RWPE2 (cell line): ENCODE measurements around the gene MEAK7.
"Not testable (repeated sequence)": the region's sequence is repeated elsewhere in the genome, so short reads cannot be mapped to it uniquely, and the experiment has no call there.

ENCODE experiments used
- ATAC-seq: fragments of 200-7000 bp; cut with Tn5 transposase; 3 replicates; pipeline ENCODE4 v1.9.1; 2021; ENCODE audit warnings: low read depth
- DNase-seq: peaks from one replicate; pipeline ENCODE4 v3.0.0-alpha.2; 2020; ENCODE audit warnings: low spot score
- H3K27ac ChIP-seq: fragments of 450-650 bp; 2 replicates; pipeline ENCODE4 v1.5.1; 2017; ENCODE audit warnings: mild to moderate bottlenecking; ENCODE audit not compliant: poor library complexity, severe bottlenecking
- H3K27me3 ChIP-seq: fragments of 250-450 bp; sonication (Bioruptor Pico); 2 replicates; pipeline ENCODE4 v1.5.1; 2021; ENCODE audit warnings: mild to moderate bottlenecking, moderate library complexity; ENCODE audit not compliant: insufficient read depth, poor library complexity, severe bottlenecking
- H3K36me3 ChIP-seq: fragments of 250-450 bp; sonication (Bioruptor Pico); 2 replicates; pipeline ENCODE4 v1.5.1; 2020; ENCODE audit warnings: low read depth, mild to moderate bottlenecking, moderate library complexity
- H3K4me1 ChIP-seq: fragments of 250-450 bp; sonication (Bioruptor Pico); 2 replicates; pipeline ENCODE4 v1.5.1; 2021; ENCODE audit warnings: mild to moderate bottlenecking, moderate library complexity; ENCODE audit not compliant: insufficient read depth, poor library complexity, severe bottlenecking
- H3K4me3 ChIP-seq: fragments of 250-450 bp; sonication (Bioruptor Pico); 2 replicates; pipeline ENCODE4 v1.5.1; 2021; ENCODE audit warnings: mild to moderate bottlenecking, moderate library complexity; ENCODE audit not compliant: severe bottlenecking
- H3K9me3 ChIP-seq: fragments of 250-450 bp; sonication (Bioruptor Pico); 2 replicates; pipeline ENCODE4 v1.5.1; 2021; ENCODE audit warnings: mild to moderate bottlenecking, moderate library complexity; ENCODE audit not compliant: severe bottlenecking
- CTCF ChIP-seq: fragments of 450-650 bp; IDR thresholded peaks from one replicate; pipeline ENCODE4 v1.5.1; 2017; ENCODE audit warnings: mild to moderate bottlenecking, moderate library complexity; ENCODE audit not compliant: poor library complexity, severe bottlenecking

The MEAK7 gene

GRCh38 chr16:84529607-84530006, 25.1 kb upstream of the MEAK7 start:
- no peaks in the 10 kb centered on the region for H3K9me3 ChIP-seq
- TF ChIP-seq CTCF: no peak
- H3K4me1 ChIP-seq: peaks cover 15% of the 10 kb centered on the region
- H3K27me3 ChIP-seq: no peaks in the 10 kb centered on the region
- H3K27ac ChIP-seq: no peak overlapping the region
- DNase-seq (no peak), ATAC-seq (no peak)
- H3K36me3 ChIP-seq: no peaks in the 10 kb centered on the region
- no peak overlapping the region for H3K4me3 ChIP-seq

- no peak for TF ChIP-seq CTCF
- ATAC-seq (no peak), DNase-seq (no peak)
- H3K4me3 ChIP-seq: no peak overlapping the region
- H3K36me3 ChIP-seq: no peaks in the 10 kb centered on the region
- no peaks in the 10 kb centered on the region for H3K27me3 ChIP-seq
- H3K4me1 ChIP-seq: peaks cover 15% of the 10 kb centered on the region
- H3K9me3 ChIP-seq: no peaks in the 10 kb centered on the region
- no peak overlapping the region for H3K27ac ChIP-seq
Observed at GRCh38 chr16:84528322-84528721, 23.9 kb upstream of the MEAK7 start.

GRCh38 chr16:84527532-84528269, 23.2 kb upstream of the MEAK7 start:
- H3K27ac ChIP-seq: no peak overlapping the region
- DNase-seq: no peak
- no peak for ATAC-seq

GRCh38 chr16:84526794-84527531, 22.5 kb upstream of the MEAK7 start:
- DNase-seq (no peak), ATAC-seq (no peak)
- H3K36me3 ChIP-seq: no peaks in the 10 kb centered on the region
- H3K4me1 ChIP-seq: peaks cover 4% of the 10 kb centered on the region
- H3K27me3 ChIP-seq: no peaks in the 10 kb centered on the region
- H3K4me3 ChIP-seq: no peak overlapping the region
- no peaks in the 10 kb centered on the region for H3K9me3 ChIP-seq
- TF ChIP-seq CTCF: no peak
- no peak overlapping the region for H3K27ac ChIP-seq

More at GRCh38 chr16:84527532-84528269, 23.2 kb upstream of the MEAK7 start:
- Histone ChIP-seq H3K9me3 (no peaks in the 10 kb centered on the region), H3K4me1 (peaks cover 10% of the 10 kb centered on the region), H3K4me3 (no peak overlapping the region), H3K36me3 (no peaks in the 10 kb centered on the region), H3K27me3 (no peaks in the 10 kb centered on the region)
- TF ChIP-seq CTCF: no peak

GRCh38 chr16:84524941-84525581, 20.6 kb upstream of the MEAK7 start:
- H3K27ac ChIP-seq, H3K4me3 ChIP-seq, ATAC-seq, H3K27me3 ChIP-seq, H3K4me1 ChIP-seq, DNase-seq, H3K36me3 ChIP-seq, H3K9me3 ChIP-seq: not testable (repeated sequence)
